Esophagus squamous epithelium (tissue), 4 donors: ENCODE measurements around the gene UBXN11.
"Not testable (repeated sequence)": the region's sequence is repeated elsewhere in the genome, so short reads cannot be mapped to it uniquely, and the experiment has no call there.

Experiments used
- CTCF ChIP-seq, 6 experiments: fragments of 450-650 bp in 4 of 6; fragments of 200-600 bp in 2 of 6; sonication (generic) in 2 of 6; IDR thresholded peaks; one replicate each; pipeline ENCODE4 v1.5.1; 2016 to 2019; ENCODE audit warnings: antibody characterized with exemption in 6 of 6, mild to moderate bottlenecking in 4 of 6, moderate library complexity in 4 of 6
- POLR2A ChIP-seq, 4 donors: fragments of 450-650 bp; IDR thresholded peaks; one replicate each; pipeline ENCODE4 v1.6.1; 2017; ENCODE audit warnings: antibody characterized with exemption in 4 of 4, mild to moderate bottlenecking in 4 of 4, moderate library complexity in 3 of 4

GRCh38 chr1:26333312-26333711, 26.9 kb upstream of the UBXN11 start:
- not testable (repeated sequence) for TF ChIP-seq CTCF, POLR2A (IDR thresholded peaks at IDR 0.05)
